OCI-M2 (cell line): ENCODE results near the gene GPSM3.
"Not testable (repeated sequence)": the region's sequence is repeated elsewhere in the genome, so short reads cannot be mapped to it uniquely, and the experiment has no call there.

Experiments
- DNase-seq: peaks from one replicate; lab custom pipeline; 2025; ENCODE audit not compliant: unreplicated experiment; lab: John Stamatoyannopoulos, UW

The GPSM3 gene

GRCh38 chr6:32152769-32153563 is 39.5 kb downstream of the GPSM3 start:
- DNase-seq: peak; percentile 40

DNA sequence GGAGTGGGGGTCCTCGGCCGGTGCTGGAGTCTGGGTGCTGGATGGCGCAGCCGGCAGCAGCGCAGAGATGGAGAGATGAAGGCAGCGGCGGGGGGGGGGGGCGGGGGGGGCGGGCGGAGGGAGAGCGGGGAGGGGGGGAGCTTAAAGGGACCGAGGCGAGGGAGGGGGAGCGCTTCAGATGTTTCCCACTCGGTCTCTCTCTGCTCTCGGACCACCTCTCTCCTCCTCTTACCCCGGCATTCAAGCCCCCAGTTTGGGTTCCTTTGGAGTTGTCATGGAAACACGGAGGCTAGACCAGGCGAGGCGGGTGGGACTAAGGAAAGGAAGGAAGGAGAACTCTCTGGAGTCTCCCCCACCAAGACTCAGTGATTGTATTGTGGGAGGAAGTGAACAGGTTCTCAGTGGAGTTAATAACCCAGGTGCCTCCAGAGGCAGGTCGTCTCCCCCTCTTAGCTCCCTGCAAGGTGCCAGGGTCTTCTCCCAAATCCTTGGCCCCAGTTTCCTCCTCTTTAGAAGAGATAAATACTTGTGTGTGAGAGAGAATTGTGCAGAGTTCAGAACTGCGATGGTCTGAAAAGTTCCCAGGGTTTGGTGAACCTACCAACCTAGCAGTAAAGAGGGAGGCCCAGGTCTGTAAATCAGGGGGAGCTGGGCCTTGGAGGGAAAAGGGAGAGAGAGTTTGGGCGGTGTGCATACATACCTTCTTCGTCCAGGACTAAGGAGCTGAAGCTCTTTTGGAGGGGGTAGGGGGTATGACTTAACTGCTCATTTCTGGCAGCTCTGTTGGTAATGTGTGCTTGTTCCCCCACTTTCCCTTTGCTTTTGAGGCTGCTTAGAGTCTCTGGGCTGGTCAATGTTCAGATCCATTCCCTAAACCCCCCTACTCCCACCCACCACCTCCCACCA is 40.3 kb downstream of the GPSM3 start, which contains the start of gene PRRT1:
PRRT1 (minus strand) TSS at position 77 of the 906 bp plus-strand sequence. CDS start 112 bp downstream, outside the sequence.
- DNase-seq: no peak

DNA sequence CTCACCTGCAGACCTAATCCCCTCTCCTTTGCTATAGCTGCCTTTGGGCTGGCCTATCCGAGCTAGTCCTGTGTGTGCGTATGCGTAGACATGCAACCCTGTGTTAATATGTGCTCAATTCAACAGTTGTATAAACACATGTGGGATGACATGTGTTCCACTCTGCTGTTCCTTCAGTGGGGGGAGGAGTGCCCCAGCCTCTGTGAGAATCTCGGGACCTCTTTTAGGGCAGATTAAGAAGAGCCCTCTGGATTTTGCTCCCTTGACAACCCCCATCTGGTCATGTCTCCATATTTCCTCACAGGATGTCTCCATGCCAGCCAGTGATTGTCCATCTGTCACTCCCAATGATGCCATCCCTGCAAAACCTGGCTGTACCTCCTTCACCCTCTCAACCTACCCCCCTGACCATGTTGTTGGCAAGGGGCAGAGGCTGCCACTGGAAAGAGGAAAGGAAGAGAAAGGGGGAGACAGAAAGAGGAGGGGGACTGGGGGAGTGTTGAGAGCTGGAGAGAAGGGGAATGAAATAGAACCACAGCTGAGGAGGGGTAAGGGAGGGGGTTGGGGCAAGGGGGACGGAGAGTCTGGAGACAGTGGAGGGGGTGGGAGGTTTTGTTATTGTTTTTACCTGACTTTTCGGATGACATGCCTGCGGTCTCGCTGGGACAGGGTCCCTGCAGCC is 41.1 kb downstream of the GPSM3 start:
- DNase-seq: no peak

- DNase-seq: no peak
Observed at GRCh38 chr6:32149932-32150870, 42.2 kb downstream of the GPSM3 start.

- no peak for DNase-seq
Observed at GRCh38 chr6:32149092-32149755, 43.2 kb downstream of the GPSM3 start.

DNA sequence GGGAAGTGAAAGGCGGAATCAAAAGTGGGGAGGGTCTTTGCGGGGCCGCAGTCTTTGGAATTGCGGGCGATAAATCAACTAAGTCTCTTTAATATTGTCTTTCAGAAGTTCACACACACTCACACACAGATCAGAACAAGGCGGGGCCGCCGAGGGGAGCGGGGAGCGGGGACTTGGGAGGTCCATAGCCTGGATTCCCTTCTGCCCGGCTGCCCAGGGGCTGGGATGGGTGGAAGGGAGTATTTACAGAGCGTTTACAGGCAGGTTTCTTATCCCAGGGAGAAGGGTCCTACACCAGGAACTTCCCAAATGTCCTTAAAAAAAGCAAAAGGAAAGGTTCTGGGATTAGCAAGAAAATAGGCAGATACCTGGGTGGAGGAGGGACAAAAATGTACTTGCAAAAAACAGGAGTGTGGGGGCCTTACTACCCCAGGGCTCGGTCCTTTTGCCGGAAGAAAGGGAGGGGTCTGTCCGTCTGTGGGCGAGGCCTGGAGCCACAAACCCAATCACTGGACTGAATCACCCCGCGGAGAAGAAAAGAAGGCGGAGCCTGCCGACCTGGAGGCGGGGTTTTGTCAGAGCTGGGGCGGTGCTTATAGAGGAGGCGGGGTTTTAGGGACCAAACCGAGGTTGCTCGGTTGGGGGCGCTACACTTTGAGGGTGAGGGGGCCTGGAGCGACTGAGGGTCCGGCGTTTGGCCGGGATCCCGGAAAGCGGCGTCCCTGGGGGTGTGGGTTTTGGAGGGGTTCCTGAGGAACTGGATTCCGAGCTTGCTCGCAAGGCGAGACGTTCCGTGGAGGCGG is 44.0 kb downstream of the GPSM3 start:
- no peak for DNase-seq

DNA sequence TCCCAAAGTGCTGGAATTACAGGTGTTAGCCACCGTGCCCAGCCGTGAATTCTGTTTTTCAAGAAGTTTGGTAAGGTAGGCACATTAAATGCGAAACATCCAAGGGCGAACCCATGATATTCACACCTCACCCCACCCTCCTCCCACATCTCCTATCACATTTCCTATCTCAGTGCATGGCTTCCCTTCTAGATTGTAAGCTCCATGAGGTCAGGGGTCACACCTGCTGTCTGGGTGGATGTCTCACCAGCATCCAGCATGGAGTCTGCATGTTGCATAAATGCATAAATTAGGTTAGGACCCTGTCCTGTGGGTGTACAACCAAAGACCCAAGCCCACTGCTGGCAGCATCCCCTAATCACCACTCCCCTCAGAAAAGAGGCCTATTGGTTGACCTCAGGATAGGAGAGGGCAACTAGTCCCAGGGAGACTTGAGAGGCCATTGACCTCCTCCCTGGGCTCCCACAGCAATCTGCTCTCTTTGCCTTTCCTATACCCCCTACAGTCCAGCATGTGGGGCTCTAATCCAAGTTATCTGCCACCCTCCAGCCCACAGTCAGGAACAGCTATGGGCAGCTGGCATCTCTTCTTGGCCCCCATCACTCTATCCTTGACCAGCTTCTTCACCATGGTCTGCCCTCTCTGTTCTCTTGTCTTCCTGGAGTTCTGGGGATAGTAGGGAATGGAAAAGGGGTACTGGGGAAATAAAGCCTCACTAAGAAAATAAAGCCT is 44.9 kb downstream of the GPSM3 start:
- DNase-seq: no peak

GRCh38 chr6:32146687-32147086 is 45.8 kb downstream of the GPSM3 start:
- no peak for DNase-seq

DNA sequence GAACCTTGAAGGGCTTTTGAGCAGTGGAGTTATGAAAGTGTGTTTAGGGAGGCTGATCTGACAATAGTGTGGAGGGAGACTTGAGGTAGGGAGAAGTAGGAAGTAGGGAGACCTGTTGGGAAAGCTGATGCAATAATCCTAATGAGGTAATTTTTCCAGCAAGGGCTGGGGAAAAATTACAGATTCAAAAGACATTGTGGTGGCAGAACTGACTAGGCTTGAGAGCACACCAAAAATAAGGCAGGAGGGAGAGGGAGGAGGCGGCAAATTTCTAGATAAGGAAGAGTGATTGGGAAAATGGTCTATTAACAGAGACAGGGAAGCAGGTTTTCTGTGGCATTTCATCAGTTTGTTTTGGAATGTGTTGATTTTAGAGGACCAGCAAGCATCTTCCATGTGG is 46.2 kb downstream of the GPSM3 start:
- DNase-seq: no peak

DNA sequence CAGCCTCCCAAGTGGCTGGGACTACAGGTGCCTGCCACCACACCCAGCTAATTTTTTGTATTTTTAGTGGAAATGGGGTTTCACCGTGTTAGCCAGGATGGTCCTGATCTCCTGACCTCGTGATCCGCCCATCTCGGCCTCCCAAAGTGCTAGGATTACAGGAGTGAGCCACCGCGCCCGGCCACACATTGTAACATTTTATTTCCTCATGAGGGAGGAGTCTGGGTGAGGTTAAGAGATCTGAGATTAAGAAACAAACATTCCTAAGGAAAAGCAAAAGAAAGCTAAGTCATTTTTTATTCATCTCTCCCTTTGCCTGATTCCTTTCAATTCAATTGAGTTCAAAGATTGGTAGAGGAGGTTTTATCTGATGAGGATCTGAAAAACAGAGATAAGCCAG is 48.2 kb downstream of the GPSM3 start:
- not testable (repeated sequence) for DNase-seq
